ENCODE measurements around the gene RTRAF. TPM values are rescaled to one million over a fixed set of nuclear protein-coding genes. Genes with fewer than 3 reads are reported as not detected.

RTRAF gene
- total and polyA plus RNA-seq, 9 of the 15 experiments (the other 6 are each of a cell fraction or from before 2014, with no cell fraction given): 126 to 204 (median 155) TPM

DNA sequence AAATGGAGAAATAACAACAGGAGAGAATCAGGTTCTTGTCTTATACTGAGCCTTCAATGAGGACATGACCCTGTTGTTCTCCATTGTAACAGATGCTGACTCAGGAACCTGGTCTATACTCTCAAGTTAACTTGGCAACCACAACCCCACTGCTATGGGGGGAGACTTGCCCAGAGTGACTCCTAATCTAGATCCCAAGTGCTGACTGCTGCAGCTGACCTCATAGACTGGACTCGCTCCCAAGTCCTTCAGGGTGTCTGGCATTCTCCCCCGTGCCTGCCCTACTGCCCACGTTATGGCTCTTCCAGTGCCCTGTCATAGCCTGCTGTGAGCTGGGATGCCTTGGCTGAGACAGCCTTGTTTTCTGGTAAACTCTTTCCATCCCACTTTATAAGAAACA lies 42.4 kb downstream of the RTRAF start:
- in situ Hi-C loops (cut with MboI): no loop called here
- Histone ChIP-seq H3K4me2 (ENCODE audit: insufficient read depth, low read length) (no peak overlapping the region), H3K9me3 (replicated peaks; ENCODE audit: control insufficient read depth, insufficient read depth, low read depth, low read length) (no peaks in the 10 kb centered on the region), H2AFZ (ENCODE audit: low read depth, low read length) (no peak overlapping the region), H4K20me1 (replicated peaks; ENCODE audit: control insufficient read depth, insufficient read depth, low read length) (no peaks in the 10 kb centered on the region), H3K9ac (ENCODE audit: insufficient read depth in 1 of 2, low read depth in 2 of 2, low read length in 2 of 2) (no peak overlapping the region), H3K36me3 (ENCODE audit: control insufficient read depth, insufficient read depth, low read length) (no peaks in the 10 kb centered on the region), H3K27ac (ENCODE audit: extremely low read depth, low read depth, low read length) (no peak overlapping the region), H3K79me2 (ENCODE audit: control insufficient read depth, insufficient read depth, low read length) (no peaks in the 10 kb centered on the region), H3K27me3 (ENCODE audit: control insufficient read depth in 2 of 2, insufficient read depth in 2 of 2, low read length in 2 of 2) (peaks cover 0 to 4% of the 10 kb centered on the region in 2 experiments; a peak in 1 of 5 replicates), H3K4me1 (replicated peaks in 1 of 2; ENCODE audit: control insufficient read depth in 2 of 2, insufficient read depth in 2 of 2, low read length in 2 of 2) (no peaks in the 10 kb centered on the region; a peak in 1 of 5 replicates), H3K4me3 (no peak overlapping the region), H3K9me1 (ENCODE audit: control insufficient read depth, insufficient read depth, low read length) (no peaks in the 10 kb centered on the region)
- BruUV-seq (replicated peaks): no TSS peak
- intact Hi-C loops (cut with micrococcal nuclease): no loop called here
- WGBS (ENCODE audit: insufficient coverage, low coverage, missing lambda C conversion rate): 12% methylated on average over 3 of the region's 3 CpGs
- no peak for ATAC-seq
- DNase-seq (ENCODE audit: extremely low read depth in 1 of 4, low spot score in 3 of 4): no peak
- TF ChIP-seq CC2D1A (IDR thresholded peaks at IDR 0.05) (no peak), ZNF324 (CRISPR knock-in tag; IDR thresholded peaks at IDR 0.05) (no peak), C11orf30 (IDR thresholded peaks at IDR 0.05; ENCODE audit: low read depth) (peak; percentile 20; the same call in 1 of the 2 replicates), ZNF695 (CRISPR knock-in tag; IDR thresholded peaks at IDR 0.05) (no peak), ZNF584 (CRISPR knock-in tag; IDR thresholded peaks at IDR 0.05; ENCODE audit: low read depth) (no peak), PHTF2 (CRISPR knock-in tag; IDR thresholded peaks at IDR 0.05) (no peak)
- TF ChIP-seq, protein P1, sequence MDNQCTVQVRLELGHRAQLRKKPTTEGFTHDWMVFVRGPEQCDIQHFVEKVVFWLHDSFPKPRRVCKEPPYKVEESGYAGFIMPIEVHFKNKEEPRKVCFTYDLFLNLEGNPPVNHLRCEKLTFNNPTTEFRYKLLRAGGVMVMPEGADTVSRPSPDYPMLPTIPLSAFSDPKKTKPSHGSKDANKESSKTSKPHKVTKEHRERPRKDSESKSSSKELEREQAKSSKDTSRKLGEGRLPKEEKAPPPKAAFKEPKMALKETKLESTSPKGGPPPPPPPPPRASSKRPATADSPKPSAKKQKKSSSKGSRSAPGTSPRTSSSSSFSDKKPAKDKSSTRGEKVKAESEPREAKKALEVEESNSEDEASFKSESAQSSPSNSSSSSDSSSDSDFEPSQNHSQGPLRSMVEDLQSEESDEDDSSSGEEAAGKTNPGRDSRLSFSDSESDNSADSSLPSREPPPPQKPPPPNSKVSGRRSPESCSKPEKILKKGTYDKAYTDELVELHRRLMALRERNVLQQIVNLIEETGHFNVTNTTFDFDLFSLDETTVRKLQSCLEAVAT (IDR thresholded peaks at IDR 0.05): no peak
- TF ChIP-seq, protein P2, sequence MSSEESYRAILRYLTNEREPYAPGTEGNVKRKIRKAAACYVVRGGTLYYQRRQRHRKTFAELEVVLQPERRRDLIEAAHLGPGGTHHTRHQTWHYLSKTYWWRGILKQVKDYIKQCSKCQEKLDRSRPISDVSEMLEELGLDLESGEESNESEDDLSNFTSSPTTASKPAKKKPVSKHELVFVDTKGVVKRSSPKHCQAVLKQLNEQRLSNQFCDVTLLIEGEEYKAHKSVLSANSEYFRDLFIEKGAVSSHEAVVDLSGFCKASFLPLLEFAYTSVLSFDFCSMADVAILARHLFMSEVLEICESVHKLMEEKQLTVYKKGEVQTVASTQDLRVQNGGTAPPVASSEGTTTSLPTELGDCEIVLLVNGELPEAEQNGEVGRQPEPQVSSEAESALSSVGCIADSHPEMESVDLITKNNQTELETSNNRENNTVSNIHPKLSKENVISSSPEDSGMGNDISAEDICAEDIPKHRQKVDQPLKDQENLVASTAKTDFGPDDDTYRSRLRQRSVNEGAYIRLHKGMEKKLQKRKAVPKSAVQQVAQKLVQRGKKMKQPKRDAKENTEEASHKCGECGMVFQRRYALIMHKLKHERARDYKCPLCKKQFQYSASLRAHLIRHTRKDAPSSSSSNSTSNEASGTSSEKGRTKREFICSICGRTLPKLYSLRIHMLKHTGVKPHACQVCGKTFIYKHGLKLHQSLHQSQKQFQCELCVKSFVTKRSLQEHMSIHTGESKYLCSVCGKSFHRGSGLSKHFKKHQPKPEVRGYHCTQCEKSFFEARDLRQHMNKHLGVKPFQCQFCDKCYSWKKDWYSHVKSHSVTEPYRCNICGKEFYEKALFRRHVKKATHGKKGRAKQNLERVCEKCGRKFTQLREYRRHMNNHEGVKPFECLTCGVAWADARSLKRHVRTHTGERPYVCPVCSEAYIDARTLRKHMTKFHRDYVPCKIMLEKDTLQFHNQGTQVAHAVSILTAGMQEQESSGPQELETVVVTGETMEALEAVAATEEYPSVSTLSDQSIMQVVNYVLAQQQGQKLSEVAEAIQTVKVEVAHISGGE (CRISPR knock-in tag; IDR thresholded peaks at IDR 0.05): no peak
- FAIRE-seq: no peak
- CTCF ChIA-PET (ENCODE audit: low intra/inter-chr PET ratio): no interaction called here
- POLR2A ChIA-PET: no interaction called here

Data from K562 (cell line).